AG04450 (cell line): Measurements from ENCODE around the gene PM20D1. TPM values are rescaled to one million over a fixed set of nuclear protein-coding genes. Genes with fewer than 3 reads are reported as not detected.
"Not testable (repeated sequence)": the region's sequence is repeated elsewhere in the genome, so short reads cannot be mapped to it uniquely, and the experiment has no call there.

ENCODE experiments used
- CTCF ChIA-PET: fragments of 300-600, 350-600 bp; formaldehyde crosslinking; extraction: SDS; loops from one replicate; lab custom pipeline; 2022; ENCODE audit warnings: antibody characterized with exemption, inconsistent platforms; lab: Charles Lee
- POLR2A ChIA-PET: fragments of 350-600 bp; formaldehyde crosslinking; extraction: SDS; loops from one replicate; lab custom pipeline; 2021; ENCODE audit warnings: antibody characterized with exemption, inconsistent platforms; lab: Yijun Ruan, JAX
- DNase-seq: peaks from one replicate; pipeline ENCODE4 v3.0.0-alpha.2; 2011; ENCODE audit warnings: low read depth, low spot score
- H3K27ac ChIP-seq: one replicate; pipeline ENCODE4 v1.5.1; 2012; ENCODE audit warnings: low read depth, low read length, control low read depth
- H3K27me3 ChIP-seq: one replicate; pipeline ENCODE4 v1.6.0; 2012; ENCODE audit warnings: low read length; ENCODE audit not compliant: control insufficient read depth, insufficient read depth
- H3K4me3 ChIP-seq: 2 replicates; pipeline ENCODE4 v1.5.1; 2011; ENCODE audit warnings: mild to moderate bottlenecking, low read depth, low read length, control low read depth
- H3K9me3 ChIP-seq: 2 replicates; pipeline ENCODE4 v1.5.1; 2012; ENCODE audit warnings: low read length; ENCODE audit not compliant: control insufficient read depth, insufficient read depth
- CTCF ChIP-seq: IDR thresholded peaks from 2 replicates; pipeline ENCODE4 v1.5.1; 2011; ENCODE audit warnings: low read depth, low read length, control low read depth, inconsistent platforms
- polyA minus RNA-seq: library from RNA; depleted of rRNA, polyadenylated mRNA; stranded (reverse); fragments of >200 nt; gene quantifications from 2 replicates; pipeline ENCODE4 v1.2.3, GENCODE V29; 2011; rRNA and poly(A)+ RNA removed
- polyA plus RNA-seq: library from polyadenylated mRNA; depleted of rRNA; stranded (reverse); fragments of >200 nt; gene quantifications from 2 replicates; pipeline ENCODE4 v1.2.3, GENCODE V29; 2011; rRNA removed

Gene PM20D1
- polyA plus RNA-seq = 0.09 TPM in 1 of 2 replicates, not detected in the other
- not detected in 2 replicates for polyA minus RNA-seq

- ChIA-PET POLR2A (no interaction called here), CTCF (interaction anchor here (1.5 kb wide), 1 partner anchor 69 kb away, joined by 3 read pairs; no protein-coding TSS in a partner anchor)
- peak; percentile 51 for DNase-seq
Observed at GRCh38 chr1:205849619-205850355, at the start of gene PM20D1. Gene PM20D1 (minus strand): TSS chr1:205850132. CDS start chr1:205850072, 60 bp downstream.

GRCh38 chr1:205896351-205896750 is 46.4 kb upstream of the PM20D1 start:
- no peak for TF ChIP-seq CTCF
- H3K9me3 ChIP-seq = peaks cover 3% of the 10 kb centered on the region; the same call in 1 of the 2 replicates
- ChIA-PET CTCF (interaction anchor here (1.1 kb wide), 1 partner anchor 81 kb away, joined by 3 read pairs; no protein-coding TSS in a partner anchor), POLR2A (no interaction called here)
- DNase-seq = no peak
- peaks cover 2% of the 10 kb centered on the region for H3K27me3 ChIP-seq
- H3K4me3 ChIP-seq = no peak overlapping the region
- H3K27ac ChIP-seq = no peak overlapping the region

More at GRCh38 chr1:205849619-205850355, at the start of gene PM20D1:
- TF ChIP-seq CTCF = no peak
- Histone ChIP-seq H3K27ac (no peak within 1 kb of the TSS), H3K27me3 (peaks cover 20% of the 10 kb centered on the region), H3K9me3 (peaks cover 4% of the 10 kb centered on the region), H3K4me3 (peak within 1 kb of the TSS; percentile 55)

GRCh38 chr1:205894119-205894518 is 44.2 kb upstream of the PM20D1 start:
- H3K9me3 ChIP-seq, H3K27ac ChIP-seq, CTCF ChIA-PET, POLR2A ChIA-PET, DNase-seq, H3K27me3 ChIP-seq, H3K4me3 ChIP-seq: not testable (repeated sequence)

- H3K4me3 ChIP-seq, DNase-seq, H3K27me3 ChIP-seq, H3K9me3 ChIP-seq, H3K27ac ChIP-seq, POLR2A ChIA-PET: not testable (repeated sequence)
- CTCF ChIA-PET = interaction anchor here (1.5 to 2.4 kb wide), 2 partner anchors 85 to 100 kb away, joined by 4 to 10 read pairs; no protein-coding TSS in a partner anchor
Observed at GRCh38 chr1:205892175-205892574, 42.2 kb upstream of the PM20D1 start.

GRCh38 chr1:205891481-205891880 is 41.5 kb upstream of the PM20D1 start:
- H3K27ac ChIP-seq, H3K4me3 ChIP-seq, POLR2A ChIA-PET, H3K27me3 ChIP-seq, DNase-seq, H3K9me3 ChIP-seq: not testable (repeated sequence)
- CTCF ChIA-PET = interaction anchor here (1.5 to 2.4 kb wide), 2 partner anchors 86 to 100 kb away, joined by 4 to 10 read pairs; no protein-coding TSS in a partner anchor

- POLR2A ChIA-PET, H3K4me3 ChIP-seq, H3K27me3 ChIP-seq, DNase-seq, H3K27ac ChIP-seq, H3K9me3 ChIP-seq: not testable (repeated sequence)
- CTCF ChIA-PET = interaction anchor here (2.4 kb wide), 1 partner anchor 87 kb away, joined by 10 read pairs; no protein-coding TSS in a partner anchor
Observed at GRCh38 chr1:205890631-205891030, 40.7 kb upstream of the PM20D1 start.

GRCh38 chr1:205889706-205890105 is 39.8 kb upstream of the PM20D1 start:
- peak overlapping the region; percentile 65 for H3K27ac ChIP-seq
- POLR2A ChIA-PET, CTCF ChIA-PET, H3K9me3 ChIP-seq, H3K27me3 ChIP-seq, H3K4me3 ChIP-seq: not testable (repeated sequence)
- peak; percentile 43 for DNase-seq

GRCh38 chr1:205889006-205889405 is 39.1 kb upstream of the PM20D1 start:
- POLR2A ChIA-PET, H3K27ac ChIP-seq, DNase-seq, H3K4me3 ChIP-seq, H3K9me3 ChIP-seq, CTCF ChIA-PET, H3K27me3 ChIP-seq: not testable (repeated sequence)
